GM21447 (cell line): ENCODE data around the gene MPP1.
"Not testable (repeated sequence)": the region's sequence is repeated elsewhere in the genome, so short reads cannot be mapped to it uniquely, and the experiment has no call there.

Experiments used
- ATAC-seq: cut with Tn5 transposase; IDR thresholded peaks from one replicate; pipeline ENCODE4 v1.9.1; 2021; ENCODE audit not compliant: unreplicated experiment

MPP1 gene

GRCh38 chrX:154804957-154805695 lies at the start of gene MPP1:
Gene MPP1, minus strand, starts transcription at chrX:154805485. Its CDS starts 112 bp downstream, at chrX:154805373.
- ATAC-seq, result peak; percentile 88

GRCh38 chrX:154850957-154851611 lies 45.8 kb upstream of the MPP1 start:
- no peak for ATAC-seq

GRCh38 chrX:154840856-154841255 lies 35.6 kb upstream of the MPP1 start:
- no peak for ATAC-seq

- no peak for ATAC-seq
These were observed 30.9 kb upstream of the MPP1 start for GRCh38 chrX:154836163-154836562.

- ATAC-seq, result no peak
These were observed 29.3 kb upstream of the MPP1 start, which contains the start of gene SMIM9 for GRCh38 chrX:154834562-154834961. Gene SMIM9, minus strand, starts transcription at chrX:154834662. Its CDS starts 3,806 bp downstream, at chrX:154830856.

- no peak for ATAC-seq
These were observed 28.5 kb upstream of the MPP1 start for GRCh38 chrX:154833746-154834274.

GRCh38 chrX:154829926-154830442 lies 24.7 kb upstream of the MPP1 start:
- no peak for ATAC-seq

- no peak for ATAC-seq
These were observed 23.8 kb upstream of the MPP1 start for GRCh38 chrX:154829134-154829533.

GRCh38 chrX:154828016-154828408 lies 22.7 kb upstream of the MPP1 start:
- ATAC-seq, result peak; percentile 14

GRCh38 chrX:154827194-154828015 lies 22.1 kb upstream of the MPP1 start:
- ATAC-seq, result peak; percentile 92

- not testable (repeated sequence) for ATAC-seq
These were observed 20.3 kb upstream of the MPP1 start for GRCh38 chrX:154825586-154825985.

- no peak for ATAC-seq
These were observed 19.4 kb upstream of the MPP1 start for GRCh38 chrX:154824638-154825037.

GRCh38 chrX:154822029-154822428 lies 16.7 kb upstream of the MPP1 start:
- no peak for ATAC-seq

GRCh38 chrX:154821523-154821922 lies 16.2 kb upstream of the MPP1 start:
- no peak for ATAC-seq

GRCh38 chrX:154819771-154820341 lies 14.6 kb upstream of the MPP1 start:
- ATAC-seq, result no peak

- no peak for ATAC-seq
These were observed 13.9 kb upstream of the MPP1 start for GRCh38 chrX:154818916-154819770.

GRCh38 chrX:154817048-154817618 lies 11.8 kb upstream of the MPP1 start:
- not testable (repeated sequence) for ATAC-seq

GRCh38 chrX:154816326-154816898 lies 11.1 kb upstream of the MPP1 start:
- not testable (repeated sequence) for ATAC-seq

- no peak for ATAC-seq
These were observed 10.1 kb upstream of the MPP1 start for GRCh38 chrX:154815274-154815818.
